ENCODE results near the gene PALM2AKAP2.

PALM2AKAP2 gene

GRCh38 chr9:109739760-109740159, 40.2 kb upstream of the PALM2AKAP2 start:
- in situ Hi-C loops (cut with HindIII; ENCODE audit: low pct_ligation_motif_present, low sequenced_read_pairs), result no loop called here
- DNase-seq, result no peak

DNA sequence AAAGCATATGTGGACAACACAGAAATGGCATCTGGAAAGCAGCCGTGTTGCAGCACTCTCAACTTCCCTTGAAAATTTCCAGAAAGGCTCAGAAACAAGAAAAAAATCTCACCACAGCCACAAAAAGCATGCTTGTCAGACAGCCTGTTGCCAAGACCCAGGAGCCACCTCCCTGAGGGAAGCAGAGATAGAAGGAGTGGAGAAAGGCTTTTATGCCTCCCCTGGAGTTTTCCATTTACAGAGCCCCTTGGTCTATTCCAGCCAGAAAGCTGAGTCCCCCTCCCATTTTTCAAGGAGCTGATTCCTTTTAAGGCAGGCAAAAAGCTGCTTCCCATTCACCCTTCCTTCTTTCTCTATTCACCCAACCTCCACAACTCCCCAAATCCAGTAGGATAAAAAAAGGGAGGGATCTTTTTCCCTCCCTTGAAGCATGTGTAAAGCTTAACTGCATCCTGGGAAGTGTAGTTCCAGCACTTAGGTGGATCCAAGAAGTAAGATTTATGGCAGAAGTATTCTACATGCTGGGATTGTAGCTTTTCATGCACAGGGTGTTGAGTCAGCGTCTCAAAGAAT, 37.1 kb upstream of the PALM2AKAP2 start:
- DNase-seq, result peak; percentile 24
- H3K36me3 ChIP-seq (replicated peaks), result no peaks in the 10 kb centered on the region
- H3K27me3 ChIP-seq (replicated peaks), result no peaks in the 10 kb centered on the region
- TF ChIP-seq CTCF (IDR thresholded peaks at IDR 0.05; ENCODE audit: low read depth, low read length, missing control alignments), result no peak
- no peak overlapping the region for H3K4me3 ChIP-seq (ENCODE audit: low read depth, low read length)
- in situ Hi-C loops (cut with HindIII; ENCODE audit: low pct_ligation_motif_present, low sequenced_read_pairs), result no loop called here
- H3K27ac ChIP-seq, result no peak overlapping the region

More at GRCh38 chr9:109739760-109740159, 40.2 kb upstream of the PALM2AKAP2 start:
- no peak overlapping the region for H3K27ac ChIP-seq
- TF ChIP-seq CTCF (IDR thresholded peaks at IDR 0.05; ENCODE audit: low read depth, low read length, missing control alignments), result no peak
- H3K36me3 ChIP-seq (replicated peaks), result no peaks in the 10 kb centered on the region
- no peaks in the 10 kb centered on the region for H3K27me3 ChIP-seq (replicated peaks)
- H3K4me3 ChIP-seq (ENCODE audit: low read depth, low read length), result no peak overlapping the region

DNA sequence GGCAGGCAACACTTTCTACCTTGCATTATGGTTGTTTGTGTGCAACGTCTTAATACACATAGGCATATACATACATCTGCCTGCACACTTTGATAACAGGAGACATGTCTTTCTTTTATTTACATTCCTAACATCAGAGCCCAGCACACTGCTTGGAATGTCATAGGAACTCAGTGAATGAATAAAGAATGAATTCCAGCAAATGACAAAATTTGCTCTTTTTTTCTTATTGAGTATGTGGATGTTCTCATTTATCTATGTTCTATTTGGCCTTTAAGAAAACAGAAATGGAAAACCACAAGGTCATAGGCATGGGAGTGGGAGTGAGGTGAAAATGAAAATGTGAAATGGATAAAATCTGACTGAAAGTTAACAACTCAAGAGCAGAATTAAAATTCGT, 36.3 kb upstream of the PALM2AKAP2 start:
- no peak overlapping the region for H3K4me3 ChIP-seq (ENCODE audit: low read depth, low read length)
- TF ChIP-seq CTCF (IDR thresholded peaks at IDR 0.05; ENCODE audit: low read depth, low read length, missing control alignments), result no peak
- H3K27me3 ChIP-seq (replicated peaks), result no peaks in the 10 kb centered on the region
- in situ Hi-C loops (cut with HindIII; ENCODE audit: low pct_ligation_motif_present, low sequenced_read_pairs), result no loop called here
- no peaks in the 10 kb centered on the region for H3K36me3 ChIP-seq (replicated peaks)
- no peak overlapping the region for H3K27ac ChIP-seq
- no peak for DNase-seq

- in situ Hi-C loops (cut with HindIII; ENCODE audit: low pct_ligation_motif_present, low sequenced_read_pairs), result no loop called here
- no peaks in the 10 kb centered on the region for H3K27me3 ChIP-seq (replicated peaks)
- TF ChIP-seq CTCF (IDR thresholded peaks at IDR 0.05; ENCODE audit: low read depth, low read length, missing control alignments), result no peak
- no peaks in the 10 kb centered on the region for H3K36me3 ChIP-seq (replicated peaks)
- no peak overlapping the region for H3K4me3 ChIP-seq (ENCODE audit: low read depth, low read length)
- no peak overlapping the region for H3K27ac ChIP-seq
- no peak for DNase-seq
Measured at GRCh38 chr9:109745335-109746283, 34.4 kb upstream of the PALM2AKAP2 start.

DNA sequence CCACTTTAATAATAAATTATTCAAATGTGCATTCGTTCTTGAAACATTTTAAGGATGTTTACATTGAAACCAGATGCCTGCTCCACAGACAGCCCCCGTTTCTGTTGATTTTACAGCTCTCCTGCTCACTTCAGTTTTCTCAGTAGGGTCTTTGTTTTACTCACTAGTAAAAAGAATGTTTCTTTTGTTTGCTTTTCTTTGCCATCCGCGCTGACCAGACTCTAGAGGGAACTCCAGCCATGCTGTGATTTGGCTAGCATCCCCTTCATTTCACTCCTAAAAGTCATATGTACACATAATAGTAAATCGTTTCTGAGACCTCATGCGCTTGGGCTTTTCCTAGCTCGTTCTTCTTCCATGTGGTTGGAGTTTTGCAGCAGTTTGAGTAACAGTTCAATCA, 28.7 kb upstream of the PALM2AKAP2 start:
- H3K27me3 ChIP-seq (replicated peaks), result no peaks in the 10 kb centered on the region

More for the DNA sequence above, 28.7 kb upstream of the PALM2AKAP2 start:
- Histone ChIP-seq H3K27ac (no peak overlapping the region), H3K36me3 (replicated peaks) (no peaks in the 10 kb centered on the region), H3K4me3 (ENCODE audit: low read depth, low read length) (no peak overlapping the region)
- in situ Hi-C loops (cut with HindIII; ENCODE audit: low pct_ligation_motif_present, low sequenced_read_pairs), result no loop called here
- DNase-seq, result no peak
- peak; percentile 32 for TF ChIP-seq CTCF (IDR thresholded peaks at IDR 0.05; ENCODE audit: low read depth, low read length, missing control alignments)
